HL-60 (cell line): ENCODE measurements around the gene FES.

Source experiments
- DNase-seq, 2 experiments: peaks; one replicate each; pipeline ENCODE4 v3.0.0-alpha.2; 2010 to 2020; ENCODE audit warnings: low read depth in 1 of 2, low spot score in 1 of 2
- H3K27ac ChIP-seq: fragments of 250-450 bp; sonication (Bioruptor Pico); replicated peaks from 2 replicates; pipeline ENCODE4 v1.5.1; 2020; ENCODE audit warnings: mild to moderate bottlenecking, moderate library complexity
- H3K27me3 ChIP-seq: fragments of 250-450 bp; sonication (Bioruptor Pico); 2 replicates; pipeline ENCODE4 v1.5.1; 2021; ENCODE audit warnings: mild to moderate bottlenecking, moderate library complexity; ENCODE audit not compliant: insufficient read depth, poor library complexity, severe bottlenecking
- H3K4me3 ChIP-seq: replicated peaks from 2 replicates; pipeline ENCODE4 v1.5.1; 2011; ENCODE audit warnings: mild to moderate bottlenecking, control low read depth, low read length; ENCODE audit not compliant: insufficient read depth
- CTCF ChIP-seq: IDR thresholded peaks from one replicate; pipeline ENCODE4 v1.5.1; 2011; ENCODE audit warnings: low read length, control low read depth, inconsistent platforms; ENCODE audit not compliant: insufficient read depth
- GABPA ChIP-seq: IDR thresholded peaks from 2 replicates; pipeline ENCODE4 v1.6.1; 2012; ENCODE audit warnings: low read depth
- POLR2AphosphoS5 ChIP-seq: IDR thresholded peaks from 2 replicates; pipeline ENCODE4 v1.6.1; 2012; ENCODE audit warnings: low read depth
- SPI1 ChIP-seq: IDR thresholded peaks from 2 replicates; pipeline ENCODE4 v1.6.1; 2012; ENCODE audit warnings: low read depth, mild to moderate bottlenecking, borderline replicate concordance
- TF ChIP-seq, protein P1 (sequence below): IDR thresholded peaks from 2 replicates; pipeline ENCODE4 v1.6.1; 2012; ENCODE audit warnings: low read depth; ENCODE audit not compliant: insufficient replicate concordance

Gene FES

GRCh38 chr15:90839187-90840071 is 44.9 kb upstream of the FES start:
- TF ChIP-seq SPI1 (peak; percentile 76; the same call in 1 of the 2 replicates), POLR2AphosphoS5 (0 out of 2 replicates have a peak, but pooled peaks have one; percentile 35), GABPA (no peak)
- Histone ChIP-seq H3K27me3 (no peaks in the 10 kb centered on the region), H3K4me3 (0 out of 2 replicates have a peak overlapping the region, but pooled peaks have one; percentile 0), H3K27ac (peak overlapping the region; percentile 95)
- peak; percentile 77 to 91 for DNase-seq

DNA sequence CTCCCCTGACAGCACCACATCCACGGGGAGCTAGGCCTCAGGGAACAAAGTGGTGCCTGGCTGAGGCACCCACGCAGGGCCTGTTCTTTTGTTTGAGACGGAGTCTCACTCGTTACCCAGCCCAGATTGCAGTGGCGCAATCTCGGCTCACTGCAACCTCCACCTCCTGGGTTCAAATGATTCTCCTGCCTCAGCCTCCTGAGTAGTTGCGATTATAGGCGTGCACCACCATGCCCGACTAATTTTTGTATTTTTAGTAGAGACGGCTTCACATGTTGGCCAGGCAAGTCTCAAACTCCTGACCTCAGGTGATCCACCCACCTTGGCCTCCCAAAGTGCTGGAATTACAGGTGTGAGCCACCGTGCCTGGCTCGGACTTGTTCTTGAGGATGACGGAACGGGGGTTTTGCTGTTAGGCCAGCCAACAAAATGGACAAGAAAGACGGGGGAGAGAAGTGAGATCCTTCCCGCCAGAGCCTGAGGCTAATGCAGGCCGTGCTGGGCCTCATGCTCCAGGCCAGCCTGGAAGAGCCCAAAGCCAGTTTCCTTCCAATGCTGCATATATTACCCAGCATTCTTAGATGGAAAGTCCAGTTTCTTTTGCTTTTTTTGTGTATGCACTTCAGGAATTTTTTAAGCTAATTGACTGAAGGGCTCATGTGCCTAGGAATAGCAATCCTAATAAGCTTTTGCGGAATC is 44.0 kb upstream of the FES start:
- Histone ChIP-seq H3K27me3 (no peaks in the 10 kb centered on the region), H3K27ac (peak overlapping the region; percentile 95), H3K4me3 (no peak overlapping the region)
- TF ChIP-seq, protein P1, sequence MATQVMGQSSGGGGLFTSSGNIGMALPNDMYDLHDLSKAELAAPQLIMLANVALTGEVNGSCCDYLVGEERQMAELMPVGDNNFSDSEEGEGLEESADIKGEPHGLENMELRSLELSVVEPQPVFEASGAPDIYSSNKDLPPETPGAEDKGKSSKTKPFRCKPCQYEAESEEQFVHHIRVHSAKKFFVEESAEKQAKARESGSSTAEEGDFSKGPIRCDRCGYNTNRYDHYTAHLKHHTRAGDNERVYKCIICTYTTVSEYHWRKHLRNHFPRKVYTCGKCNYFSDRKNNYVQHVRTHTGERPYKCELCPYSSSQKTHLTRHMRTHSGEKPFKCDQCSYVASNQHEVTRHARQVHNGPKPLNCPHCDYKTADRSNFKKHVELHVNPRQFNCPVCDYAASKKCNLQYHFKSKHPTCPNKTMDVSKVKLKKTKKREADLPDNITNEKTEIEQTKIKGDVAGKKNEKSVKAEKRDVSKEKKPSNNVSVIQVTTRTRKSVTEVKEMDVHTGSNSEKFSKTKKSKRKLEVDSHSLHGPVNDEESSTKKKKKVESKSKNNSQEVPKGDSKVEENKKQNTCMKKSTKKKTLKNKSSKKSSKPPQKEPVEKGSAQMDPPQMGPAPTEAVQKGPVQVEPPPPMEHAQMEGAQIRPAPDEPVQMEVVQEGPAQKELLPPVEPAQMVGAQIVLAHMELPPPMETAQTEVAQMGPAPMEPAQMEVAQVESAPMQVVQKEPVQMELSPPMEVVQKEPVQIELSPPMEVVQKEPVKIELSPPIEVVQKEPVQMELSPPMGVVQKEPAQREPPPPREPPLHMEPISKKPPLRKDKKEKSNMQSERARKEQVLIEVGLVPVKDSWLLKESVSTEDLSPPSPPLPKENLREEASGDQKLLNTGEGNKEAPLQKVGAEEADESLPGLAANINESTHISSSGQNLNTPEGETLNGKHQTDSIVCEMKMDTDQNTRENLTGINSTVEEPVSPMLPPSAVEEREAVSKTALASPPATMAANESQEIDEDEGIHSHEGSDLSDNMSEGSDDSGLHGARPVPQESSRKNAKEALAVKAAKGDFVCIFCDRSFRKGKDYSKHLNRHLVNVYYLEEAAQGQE = no peak
- DNase-seq = no peak

DNA sequence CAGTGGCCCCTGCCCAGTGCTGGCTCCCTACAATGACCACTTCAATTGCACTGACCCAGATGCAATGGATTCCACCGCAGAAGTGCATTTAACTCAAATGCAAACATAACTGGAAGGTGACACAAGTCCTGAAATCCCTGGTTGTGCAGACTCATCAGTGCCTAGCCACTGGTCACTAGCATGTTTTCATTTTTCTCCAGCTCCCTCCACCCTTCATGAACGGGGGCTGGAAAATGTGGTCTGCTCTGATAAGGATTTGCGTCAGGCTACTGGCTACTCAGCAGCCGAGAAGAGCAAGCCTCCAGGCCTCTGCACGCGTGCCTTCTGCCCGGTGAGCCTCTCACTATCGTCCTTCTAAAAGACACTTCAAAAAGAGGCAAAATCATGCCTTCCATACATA is 43.4 kb upstream of the FES start:
- TF ChIP-seq, protein P1 = no peak
- TF ChIP-seq CTCF (no peak), GABPA (no peak), POLR2AphosphoS5 (no peak), SPI1 (no peak)
- Histone ChIP-seq H3K4me3 (no peak overlapping the region), H3K27ac (no peak overlapping the region), H3K27me3 (no peaks in the 10 kb centered on the region)
- no peak for DNase-seq

- no peaks in the 10 kb centered on the region for H3K27me3 ChIP-seq
- no peak overlapping the region for H3K4me3 ChIP-seq
- peak in 1 of 2 experiments; percentile 23 for DNase-seq
- H3K27ac ChIP-seq = peak overlapping the region; percentile 70
- no peak for TF ChIP-seq GABPA
- TF ChIP-seq, protein P1 = no peak
- no peak for TF ChIP-seq CTCF
- TF ChIP-seq POLR2AphosphoS5 = no peak
- no peak for TF ChIP-seq SPI1
Observed at GRCh38 chr15:90844696-90845095, 39.6 kb upstream of the FES start.
